Thymus (tissue), 11 donors: Measurements from ENCODE around the gene STEAP3. TPM values are rescaled to one million over a fixed set of nuclear protein-coding genes. Genes with fewer than 3 reads are reported as not detected.

Experiments used
- DNase-seq, 9 donors: peaks; one replicate each; pipeline ENCODE4 v3.0.0-alpha.2; 2013; ENCODE audit warnings: low spot score in 9 of 9, low read depth in 6 of 9, missing footprints in 1 of 9
- H3K27ac ChIP-seq, 2 donors: one replicate each; pipeline ENCODE4 v1.5.1; 2013; ENCODE audit warnings: control low read depth in 1 of 2, low read depth in 1 of 2, low read length in 1 of 2, mild to moderate bottlenecking in 1 of 2, moderate library complexity in 1 of 2
- H3K27me3 ChIP-seq, 2 donors: one replicate each; pipeline ENCODE4 v1.5.1; 2013; ENCODE audit warnings: low read length in 1 of 2; ENCODE audit not compliant: control insufficient read depth in 2 of 2, insufficient read depth in 1 of 2
- H3K36me3 ChIP-seq, 2 donors: one replicate each; pipeline ENCODE4 v1.5.1; 2013; ENCODE audit warnings: low read length in 1 of 2, mild to moderate bottlenecking in 1 of 2, moderate library complexity in 1 of 2; ENCODE audit not compliant: control insufficient read depth in 2 of 2, insufficient read depth in 2 of 2
- H3K4me1 ChIP-seq, 2 donors: one replicate each; pipeline ENCODE4 v1.5.1; 2013; ENCODE audit warnings: low read length in 2 of 2; ENCODE audit not compliant: control insufficient read depth in 2 of 2, insufficient read depth in 2 of 2
- H3K4me3 ChIP-seq, 2 donors: one replicate each; pipeline ENCODE4 v1.5.1; 2013; ENCODE audit warnings: low read length in 2 of 2, control low read depth in 1 of 2, mild to moderate bottlenecking in 1 of 2
- H3K9me3 ChIP-seq, 2 donors: one replicate each; pipeline ENCODE4 v1.5.1; 2013; ENCODE audit warnings: low read length in 1 of 2, mild to moderate bottlenecking in 1 of 2; ENCODE audit not compliant: control insufficient read depth in 2 of 2, insufficient read depth in 1 of 2
- WGBS: extraction: QIAGEN DNeasy Blood & Tissue Kit; methylation state at CpG from one replicate; pipeline ENCODE4 v1.1.7; 2013; 5-methylcytosine and 5-hydroxymethylcytosine counted together
- polyA plus RNA-seq: library from polyadenylated mRNA; stranded (reverse); fragments of 200-250 nt; gene quantifications from one replicate; pipeline ENCODE4 v1.2.3, GENCODE V29; 2013
- total RNA-seq: library from RNA; stranded (reverse); fragments of 120-200 nt; gene quantifications from one replicate; pipeline ENCODE4 v1.2.4, GENCODE V29; 2013
- donor health status: healthy.

STEAP3 gene
- total and polyA plus RNA-seq, 2 donors = 0.90 to 5.5 TPM

DNA sequence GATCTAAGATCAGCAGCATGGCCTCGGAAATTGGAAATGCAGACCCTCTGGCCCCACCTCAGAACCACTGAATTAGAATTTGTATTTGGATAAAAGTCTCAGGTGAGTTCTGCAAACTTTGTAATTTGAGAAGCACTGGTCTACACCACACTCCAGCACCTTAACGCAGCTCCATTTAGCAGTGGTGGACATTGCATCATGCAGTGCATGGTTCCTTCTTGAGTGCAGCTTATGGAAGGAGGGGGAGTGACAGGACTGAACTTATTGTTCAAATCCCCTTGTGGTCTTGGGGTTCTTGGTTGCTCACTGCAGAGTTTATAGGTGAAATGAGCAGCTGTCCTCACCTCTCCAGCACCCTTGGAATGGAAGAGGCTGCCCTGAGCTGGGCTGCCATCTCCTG is 17.4 kb upstream of the STEAP3 start:
- peaks cover 0 to 5% of the 10 kb centered on the region in 2 donors for H3K27me3 ChIP-seq
- WGBS = over 99% methylated on average over 2 of the region's 2 CpGs
- H3K36me3 ChIP-seq = no peaks in the 10 kb centered on the region
- no peak overlapping the region for H3K4me3 ChIP-seq
- H3K4me1 ChIP-seq = no peaks in the 10 kb centered on the region
- no peak overlapping the region for H3K27ac ChIP-seq
- DNase-seq = no peak
- no peaks in the 10 kb centered on the region for H3K9me3 ChIP-seq

- H3K27me3 ChIP-seq = peaks cover 0 to 5% of the 10 kb centered on the region in 2 donors
- H3K9me3 ChIP-seq = no peaks in the 10 kb centered on the region
- H3K36me3 ChIP-seq = no peaks in the 10 kb centered on the region
- H3K4me1 ChIP-seq = no peaks in the 10 kb centered on the region
- 75% methylated on average over 2 of the region's 2 CpGs for WGBS
- DNase-seq = no peak
- H3K4me3 ChIP-seq = no peak overlapping the region
- H3K27ac ChIP-seq = no peak overlapping the region
Observed at GRCh38 chr2:119207447-119207846, 16.2 kb upstream of the STEAP3 start.

DNA sequence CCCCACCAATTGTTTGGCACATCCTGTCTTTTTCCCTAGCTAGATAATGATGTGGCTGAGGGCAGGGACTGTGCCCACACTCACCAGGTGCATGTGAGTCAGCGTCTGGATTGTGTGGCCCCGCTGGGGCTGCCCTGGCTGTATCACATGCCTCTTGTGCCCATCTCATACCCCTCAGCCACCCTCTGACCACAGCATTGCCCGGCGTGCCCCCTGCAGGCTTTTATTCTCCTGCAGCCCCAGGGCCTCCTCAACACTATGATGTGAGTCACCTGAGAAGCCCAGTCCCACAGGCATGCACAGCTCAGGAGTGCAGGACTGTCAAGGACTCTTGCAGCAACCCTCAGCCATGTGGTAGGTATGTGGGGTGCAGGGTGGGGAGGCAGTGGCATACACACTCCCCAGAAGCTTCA is 14.8 kb upstream of the STEAP3 start:
- H3K27ac ChIP-seq = no peak overlapping the region
- no peaks in the 10 kb centered on the region for H3K36me3 ChIP-seq
- no peaks in the 10 kb centered on the region for H3K4me1 ChIP-seq
- no peak for DNase-seq
- WGBS = 67% methylated on average over 4 of the region's 4 CpGs
- no peak overlapping the region for H3K4me3 ChIP-seq
- H3K27me3 ChIP-seq = peaks cover 0 to 5% of the 10 kb centered on the region in 2 donors
- no peaks in the 10 kb centered on the region for H3K9me3 ChIP-seq

GRCh38 chr2:119212139-119212800 is 11.4 kb upstream of the STEAP3 start:
- H3K4me1 ChIP-seq = no peaks in the 10 kb centered on the region
- H3K4me3 ChIP-seq = no peak overlapping the region
- no peak overlapping the region for H3K27ac ChIP-seq
- WGBS = 91% methylated on average over 10 of the region's 10 CpGs
- H3K36me3 ChIP-seq = no peaks in the 10 kb centered on the region
- H3K27me3 ChIP-seq = peaks cover 0 to 5% of the 10 kb centered on the region in 2 donors
- H3K9me3 ChIP-seq = no peaks in the 10 kb centered on the region
- no peak for DNase-seq

- no peak for DNase-seq
Observed at GRCh38 chr2:119214453-119215037, 9.1 kb upstream of the STEAP3 start.

DNA sequence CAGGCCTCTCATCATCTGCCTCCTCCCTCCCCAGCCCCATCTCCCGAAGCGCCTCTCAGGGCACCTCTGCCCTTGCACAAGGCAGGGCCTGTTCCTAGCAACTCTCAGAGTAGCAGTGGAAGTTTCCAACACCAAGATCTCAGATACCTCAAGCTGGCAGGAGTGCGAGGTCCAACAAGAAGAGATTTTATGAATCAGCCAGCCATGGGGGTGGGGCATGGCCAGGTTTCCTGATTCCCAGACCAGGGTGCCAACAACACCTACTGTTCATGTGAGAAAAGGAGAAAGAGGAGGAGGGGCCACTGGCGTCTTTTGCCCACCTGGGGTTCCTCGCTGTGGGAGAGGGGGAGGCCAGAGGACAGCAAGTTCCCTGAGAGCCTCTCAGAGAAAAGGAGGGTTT is 6.6 kb upstream of the STEAP3 start:
- Histone ChIP-seq H3K27ac (no peak overlapping the region), H3K9me3 (no peaks in the 10 kb centered on the region), H3K4me3 (no peak overlapping the region), H3K27me3 (peaks cover 0 to 13% of the 10 kb centered on the region in 2 donors), H3K4me1 (peaks cover 0 to 6% of the 10 kb centered on the region in 2 donors), H3K36me3 (no peaks in the 10 kb centered on the region)
- 96% methylated on average over 5 of the region's 5 CpGs for WGBS
- no peak for DNase-seq

More at GRCh38 chr2:119214453-119215037, 9.1 kb upstream of the STEAP3 start:
- WGBS = 93% methylated on average over 3 of the region's 3 CpGs
- H3K27me3 ChIP-seq = peaks cover 0 to 4% of the 10 kb centered on the region in 2 donors
- peaks cover 0 to 6% of the 10 kb centered on the region in 2 donors for H3K4me1 ChIP-seq
- H3K4me3 ChIP-seq = no peak overlapping the region
- no peaks in the 10 kb centered on the region for H3K9me3 ChIP-seq
- H3K27ac ChIP-seq = no peak overlapping the region
- H3K36me3 ChIP-seq = no peaks in the 10 kb centered on the region

DNA sequence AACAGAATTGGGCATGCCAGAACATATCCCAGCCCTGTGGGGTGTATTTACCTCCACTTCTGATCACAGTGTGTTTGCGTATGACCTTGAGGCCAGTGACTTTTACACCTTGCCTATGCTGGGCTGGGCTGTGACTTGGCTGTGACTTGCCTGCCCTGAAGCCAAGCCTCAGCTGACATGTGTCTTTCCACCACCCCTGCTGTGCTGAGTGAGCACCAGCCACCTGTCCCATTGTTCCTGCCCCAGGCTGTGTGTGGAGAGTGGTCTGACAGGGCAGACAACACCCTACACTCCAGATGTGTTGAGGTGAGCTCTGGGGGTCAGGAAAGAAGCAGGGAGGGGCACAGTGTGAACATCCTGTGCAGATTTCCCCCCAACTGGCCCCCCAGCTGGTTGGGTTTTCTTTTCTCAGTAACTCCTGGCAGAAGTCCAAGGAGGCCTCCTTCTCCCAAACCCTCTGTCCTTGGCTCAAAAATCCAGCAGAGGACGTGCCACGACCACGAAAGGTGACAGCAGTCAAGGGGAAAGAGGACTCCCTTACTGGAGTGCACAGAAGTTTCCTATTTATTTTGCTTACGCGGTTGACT is 5.1 kb upstream of the STEAP3 start:
- H3K27me3 ChIP-seq = peaks cover 15 to 28% of the 10 kb centered on the region in 2 donors
- H3K36me3 ChIP-seq = no peaks in the 10 kb centered on the region
- H3K4me1 ChIP-seq = peaks cover 0 to 6% of the 10 kb centered on the region in 2 donors
- no peak overlapping the region for H3K4me3 ChIP-seq
- WGBS = 33% methylated on average over 6 of the region's 6 CpGs
- H3K9me3 ChIP-seq = no peaks in the 10 kb centered on the region
- DNase-seq = peak in 1 of 9 donors; percentile 11
- H3K27ac ChIP-seq = no peak overlapping the region

DNA sequence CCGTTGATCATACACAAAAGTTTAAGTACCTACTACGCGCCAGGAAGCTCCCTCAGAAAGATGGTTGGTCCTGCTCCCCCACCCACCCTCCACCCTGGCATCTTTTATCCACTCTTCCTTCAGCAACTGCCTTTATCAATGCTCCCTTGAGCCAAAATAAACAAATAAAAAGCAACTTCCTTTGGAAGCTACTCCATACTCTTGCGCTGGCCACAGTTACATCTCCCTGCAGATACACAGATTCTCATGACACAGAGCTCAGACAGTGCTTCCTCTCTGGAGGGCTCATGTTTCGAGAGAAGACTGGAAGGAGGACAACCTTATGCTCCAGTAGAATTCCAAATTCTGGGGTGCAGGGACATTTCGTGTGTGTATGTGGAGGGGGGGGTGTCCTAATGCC is 3.8 kb upstream of the STEAP3 start:
- no peak overlapping the region for H3K4me3 ChIP-seq
- no peaks in the 10 kb centered on the region for H3K9me3 ChIP-seq
- 83% methylated on average over 6 of the region's 6 CpGs for WGBS
- DNase-seq = no peak
- no peaks in the 10 kb centered on the region for H3K36me3 ChIP-seq
- H3K27ac ChIP-seq = no peak overlapping the region
- peaks cover 28 to 40% of the 10 kb centered on the region in 2 donors for H3K27me3 ChIP-seq
- H3K4me1 ChIP-seq = peaks cover 0 to 6% of the 10 kb centered on the region in 2 donors

DNA sequence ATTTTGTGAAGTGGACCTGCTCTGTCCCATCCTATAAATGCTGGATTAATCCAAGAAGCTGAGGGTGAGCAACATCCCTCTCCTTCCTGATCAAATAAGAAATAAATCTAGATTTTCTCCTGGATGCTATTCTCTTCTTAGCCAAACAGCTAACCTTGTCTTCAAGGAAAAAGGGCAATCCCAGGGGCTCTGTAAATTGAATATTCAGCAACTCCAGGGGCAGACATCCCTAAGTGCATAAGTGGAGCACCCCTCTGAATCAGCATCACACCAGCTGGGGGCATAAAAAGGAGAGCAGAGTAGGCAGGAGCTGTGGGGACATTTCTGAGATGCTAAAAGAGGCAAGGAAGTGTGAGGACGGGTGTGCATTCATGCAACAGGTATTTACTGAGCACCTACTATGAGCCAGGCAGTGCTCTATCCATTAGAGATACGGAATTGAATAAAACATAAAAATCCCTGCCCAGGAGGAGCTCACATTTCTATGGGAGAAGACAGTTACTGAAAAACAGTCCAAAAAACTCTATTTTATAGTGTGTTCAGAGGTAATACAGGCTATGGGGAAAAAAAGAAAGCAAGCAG is 2.8 kb upstream of the STEAP3 start:
- H3K4me1 ChIP-seq = peaks cover 0 to 6% of the 10 kb centered on the region in 2 donors
- no peak for DNase-seq
- peaks cover 31 to 49% of the 10 kb centered on the region in 2 donors for H3K27me3 ChIP-seq
- no peak overlapping the region for H3K27ac ChIP-seq
- H3K4me3 ChIP-seq = no peak overlapping the region
- no peaks in the 10 kb centered on the region for H3K9me3 ChIP-seq
- WGBS = 94% methylated on average over 2 of the region's 2 CpGs
- no peaks in the 10 kb centered on the region for H3K36me3 ChIP-seq
